Measurements from ENCODE around the gene ILDR2.

The ILDR2 gene

DNA sequence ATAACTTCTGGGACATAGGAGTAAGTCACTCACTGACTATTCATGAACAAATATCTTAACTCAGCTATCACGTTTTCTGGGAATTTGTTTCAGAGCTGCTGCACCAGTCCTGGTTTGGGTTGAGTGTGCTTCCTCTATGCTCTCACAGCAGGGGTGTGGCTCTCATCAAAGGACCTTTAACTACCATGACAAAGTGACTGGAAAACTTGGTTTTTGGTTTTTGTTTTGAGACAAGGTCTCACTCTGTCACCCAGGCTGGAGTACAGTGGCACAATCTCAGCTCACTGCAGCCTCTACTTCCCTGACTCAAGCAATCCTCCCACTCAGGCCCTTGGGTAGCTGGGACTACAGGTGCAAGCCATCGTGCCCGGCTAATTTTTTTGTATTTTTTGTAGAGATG lies 4.1 kb downstream of the ILDR2 start:
- DNase-seq: no peak

DNA sequence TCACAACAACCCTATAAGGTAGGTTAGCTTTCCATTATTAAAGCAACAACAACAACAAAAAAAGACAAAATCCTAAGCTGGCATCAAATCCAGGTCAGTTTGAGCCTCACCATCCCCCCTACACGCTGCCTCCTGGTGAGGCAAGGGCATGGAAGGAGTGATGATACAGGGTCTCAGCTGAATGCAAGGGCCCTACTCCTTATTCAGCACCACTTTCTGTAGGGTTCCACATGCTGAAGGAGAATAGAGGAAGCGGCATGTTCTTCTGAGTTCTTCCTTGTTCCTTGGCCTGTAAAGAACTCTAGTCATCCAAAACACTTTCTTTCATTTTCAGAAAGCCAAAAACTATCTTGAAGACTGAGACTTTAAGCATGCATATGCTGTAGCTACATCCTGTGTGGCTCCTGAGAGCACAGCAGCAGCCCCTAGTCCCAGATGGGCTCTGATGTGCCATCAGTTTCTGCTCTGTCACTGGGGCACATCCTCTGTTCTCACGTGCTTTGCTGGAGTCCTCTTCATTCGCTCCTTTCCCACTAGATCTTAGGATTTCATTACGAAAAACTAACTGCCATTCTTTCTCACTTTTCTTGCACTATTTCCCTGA lies 6.2 kb downstream of the ILDR2 start:
- no peak for DNase-seq

DNA sequence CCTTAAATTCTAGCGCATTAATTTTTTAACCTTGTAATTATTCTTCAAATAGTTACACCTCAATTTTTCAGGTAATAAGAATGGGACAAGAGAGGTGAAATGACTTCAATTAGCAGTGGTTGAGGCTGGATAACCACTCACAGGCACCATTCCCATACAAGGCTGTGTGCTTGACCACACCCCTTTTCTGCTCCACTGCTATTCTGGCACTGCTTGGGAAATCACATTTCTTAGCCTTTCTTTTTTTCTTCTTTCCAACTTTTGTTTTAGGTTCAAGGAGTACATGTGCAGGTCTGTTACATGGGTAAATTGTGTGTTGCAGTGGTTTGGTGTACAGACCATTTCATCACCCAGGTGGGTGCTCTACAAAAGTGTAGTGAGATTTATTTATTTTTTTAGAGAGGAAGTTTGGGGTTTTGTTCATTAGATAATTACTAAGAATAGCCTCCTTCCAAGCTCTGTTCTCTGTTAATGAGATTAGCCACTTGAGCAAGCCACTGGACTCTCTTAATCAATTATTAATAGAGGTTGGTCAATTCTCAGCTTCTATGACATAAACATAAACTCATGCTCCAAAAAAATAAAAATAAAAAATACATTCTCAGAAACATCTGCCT lies 14.4 kb downstream of the ILDR2 start:
- no peak for DNase-seq

DNA sequence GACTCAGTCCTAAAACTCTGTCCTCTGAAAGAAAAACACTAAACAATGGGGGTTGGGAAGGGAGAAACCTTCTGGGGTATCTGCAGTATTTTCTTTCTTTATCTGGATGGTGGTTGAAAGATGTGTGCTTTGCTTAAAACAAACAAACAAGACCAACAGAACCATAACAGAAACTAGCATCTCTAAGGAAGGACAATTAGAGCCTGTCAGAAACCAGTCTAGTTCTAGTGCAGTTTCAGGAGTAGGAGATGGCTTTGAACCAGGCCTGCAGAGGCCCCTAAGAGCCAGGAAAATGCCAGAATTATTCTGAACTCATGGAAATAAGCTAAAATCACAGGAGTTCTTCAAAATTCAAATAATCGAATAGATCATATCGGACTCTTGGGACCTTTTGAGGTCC lies 18.5 kb downstream of the ILDR2 start:
- no peak for DNase-seq

DNA sequence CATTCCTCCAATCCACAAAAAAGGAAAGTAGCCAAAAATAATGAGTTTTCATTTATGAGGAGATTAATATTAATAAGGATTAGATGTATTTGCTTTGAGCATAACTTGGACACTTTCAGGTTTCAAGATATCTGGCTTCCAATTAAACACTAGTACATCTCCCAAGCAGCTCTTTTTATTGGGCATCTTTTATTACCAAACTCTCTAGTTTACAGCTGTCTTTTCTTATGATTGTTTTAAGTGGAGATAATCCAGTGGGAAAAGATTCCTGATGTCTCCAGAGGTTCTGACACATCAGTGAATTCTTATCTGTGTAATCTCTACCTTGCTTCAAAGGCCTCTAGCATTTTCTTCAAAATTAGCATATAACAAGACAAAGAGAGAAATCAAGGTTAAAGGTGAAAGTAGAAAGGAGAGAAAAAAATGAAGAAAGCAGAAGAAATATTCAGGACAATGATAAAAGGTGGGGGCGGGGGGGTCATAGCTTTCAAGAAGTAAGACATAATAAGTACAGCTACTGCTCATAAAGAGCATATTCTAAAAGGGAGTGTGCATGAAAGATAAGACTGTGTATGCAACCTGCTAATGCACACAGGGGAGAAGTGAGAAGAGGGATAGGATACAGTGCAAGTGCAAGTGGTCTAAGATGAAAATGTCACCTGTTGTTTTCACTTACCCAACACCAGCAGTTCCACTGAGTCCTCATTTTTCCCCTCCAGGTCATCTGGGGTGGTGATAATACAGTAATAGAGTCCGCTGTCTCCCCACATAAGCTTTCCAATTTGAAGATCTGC lies 19.1 kb downstream of the ILDR2 start:
- DNase-seq: no peak

DNA sequence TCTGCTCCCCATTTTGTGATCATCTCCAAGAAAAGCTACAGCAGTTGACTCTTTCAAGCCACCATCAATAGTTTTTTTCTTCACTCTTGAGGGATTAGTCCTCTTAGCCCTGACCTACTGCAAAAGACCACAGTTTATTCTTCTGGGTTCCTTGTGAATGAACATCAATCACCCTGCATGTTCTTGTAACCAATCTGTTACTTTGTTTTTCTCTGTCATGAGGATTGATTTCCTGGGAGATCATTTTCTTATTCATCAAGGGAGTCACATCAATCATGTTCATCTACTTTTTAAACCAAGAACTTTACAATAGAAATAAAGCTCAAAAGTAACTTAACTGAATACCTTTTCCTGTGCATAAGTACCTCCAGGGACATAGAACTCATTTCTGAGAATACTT lies 21.8 kb downstream of the ILDR2 start:
- no peak for DNase-seq

DNA sequence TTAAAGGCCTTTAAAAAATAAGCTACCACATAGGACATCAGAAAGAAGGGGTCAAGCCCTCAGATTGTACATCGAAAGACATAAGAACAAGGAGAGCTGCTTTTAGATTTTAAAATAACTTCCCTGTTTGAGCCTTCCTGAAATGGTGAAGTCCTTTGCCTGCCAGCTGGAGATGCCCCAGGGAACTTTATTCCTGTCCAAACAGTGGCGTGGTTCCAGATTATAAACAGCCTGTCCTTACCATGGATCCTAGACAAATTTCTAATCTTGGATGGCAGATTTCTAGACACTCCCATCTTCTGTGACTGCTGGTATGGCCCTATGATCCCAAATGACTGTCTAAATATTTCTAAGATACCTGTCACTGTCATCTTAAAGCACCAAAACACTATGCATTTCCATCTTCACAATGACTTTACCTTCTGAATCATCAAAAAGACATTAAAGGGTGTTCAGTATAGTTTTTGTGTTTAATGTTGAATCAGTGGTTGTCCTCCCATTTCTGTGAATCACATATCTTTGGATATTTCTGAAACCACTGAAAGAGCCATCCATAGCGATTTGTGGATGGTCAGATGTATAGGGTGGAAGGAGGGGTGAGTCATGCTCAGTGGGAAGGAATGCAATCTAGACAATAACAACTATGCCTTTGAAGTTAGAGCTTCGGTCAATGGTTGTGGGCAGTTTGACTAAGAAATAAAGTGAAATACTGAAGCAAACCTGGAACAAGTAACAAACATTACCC lies 23.2 kb downstream of the ILDR2 start:
- DNase-seq: no peak

DNA sequence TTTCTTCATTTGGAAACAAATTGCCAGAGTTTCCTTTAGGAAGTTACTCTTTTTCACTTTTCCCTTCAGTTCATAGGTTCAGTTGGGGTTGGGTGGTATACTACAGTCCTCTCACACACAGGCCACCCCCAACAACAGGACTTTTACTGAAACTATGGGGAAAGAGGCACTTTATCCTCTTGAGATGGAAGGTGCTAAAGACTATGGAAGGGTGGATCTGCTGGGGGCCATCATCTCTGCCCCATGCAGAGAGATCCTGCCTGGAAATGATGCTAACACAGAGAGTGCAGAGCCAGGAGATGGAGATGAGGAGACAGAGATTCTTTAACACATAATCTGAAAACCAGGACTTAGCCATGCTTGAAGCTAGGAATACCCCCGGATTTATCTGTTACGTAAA lies 24.3 kb downstream of the ILDR2 start:
- DNase-seq: no peak

DNA sequence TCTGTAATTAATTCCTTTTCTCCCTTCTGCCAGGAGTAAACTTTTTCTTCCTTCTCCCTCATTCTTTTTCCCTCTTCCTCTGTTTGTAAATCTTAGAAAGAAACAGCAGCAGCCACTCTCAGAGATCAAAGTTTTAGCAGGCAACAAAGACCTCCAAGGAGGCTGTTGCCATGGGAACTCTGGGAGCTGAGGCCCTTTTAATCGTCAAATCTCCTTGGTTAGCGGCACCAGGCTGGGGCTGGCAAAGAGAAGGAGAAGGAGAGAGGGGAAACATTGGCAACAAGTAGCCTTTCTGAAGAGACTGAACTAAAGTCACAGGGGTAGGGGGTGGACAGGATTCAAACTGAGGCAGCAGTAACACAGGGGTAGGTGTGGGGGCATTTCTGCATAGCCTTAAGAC lies 25.2 kb downstream of the ILDR2 start:
- DNase-seq: no peak

DNA sequence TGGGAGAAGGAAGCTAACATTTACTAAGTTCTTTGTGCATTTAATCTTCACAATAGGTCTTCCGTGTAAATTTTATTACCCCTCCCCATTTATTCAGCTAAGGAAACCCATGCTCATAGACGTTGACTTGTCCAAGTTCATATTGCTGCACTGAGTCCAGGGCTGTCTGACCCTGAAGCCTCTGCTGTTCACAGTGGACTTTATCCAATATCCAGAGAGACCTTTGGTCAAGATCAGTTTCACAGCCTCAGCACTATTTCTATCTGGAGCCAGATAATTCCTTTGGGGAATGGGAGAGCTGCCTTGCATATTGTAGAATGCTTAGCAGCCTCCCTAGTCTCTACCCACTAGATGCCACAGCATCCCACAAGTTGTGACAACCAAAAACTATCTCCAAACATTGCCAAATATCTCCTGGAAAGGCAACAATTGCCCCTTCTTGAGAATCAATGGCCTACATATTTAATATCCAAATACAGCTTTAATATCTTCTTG lies 26.4 kb downstream of the ILDR2 start:
- DNase-seq: no peak

DNA sequence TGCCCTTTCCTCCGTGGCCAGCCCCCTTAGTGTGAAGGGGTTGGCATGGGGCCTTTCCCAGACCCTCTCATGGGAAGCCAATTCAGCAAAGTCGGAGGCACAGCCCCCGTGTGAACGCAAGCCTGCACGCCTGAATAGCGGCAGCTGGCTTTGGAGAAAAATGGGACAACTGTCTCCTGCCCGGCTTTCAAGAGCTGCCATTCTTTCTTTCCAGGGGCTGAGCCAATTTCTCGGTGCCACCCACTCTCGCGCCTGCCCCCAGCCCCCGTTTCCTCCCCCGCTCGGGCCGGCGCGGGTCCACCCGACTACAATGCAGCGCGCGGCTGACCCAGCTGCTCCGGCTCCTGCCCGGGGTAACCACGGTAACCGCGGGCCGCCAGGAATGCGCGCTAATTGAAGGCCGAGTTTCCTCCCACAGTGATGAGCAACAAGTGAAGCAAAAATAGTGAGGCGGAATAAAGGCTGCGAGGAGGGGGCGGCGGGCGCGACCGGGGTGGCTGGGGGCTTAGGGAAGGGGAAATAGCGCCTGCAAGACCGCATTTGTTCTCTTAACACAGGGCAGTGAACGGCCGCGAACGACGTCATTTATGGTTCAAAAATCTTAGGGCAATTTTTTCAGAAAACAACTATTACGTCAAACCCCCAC lies 27.8 kb downstream of the ILDR2 start:
- DNase-seq: no peak

DNA sequence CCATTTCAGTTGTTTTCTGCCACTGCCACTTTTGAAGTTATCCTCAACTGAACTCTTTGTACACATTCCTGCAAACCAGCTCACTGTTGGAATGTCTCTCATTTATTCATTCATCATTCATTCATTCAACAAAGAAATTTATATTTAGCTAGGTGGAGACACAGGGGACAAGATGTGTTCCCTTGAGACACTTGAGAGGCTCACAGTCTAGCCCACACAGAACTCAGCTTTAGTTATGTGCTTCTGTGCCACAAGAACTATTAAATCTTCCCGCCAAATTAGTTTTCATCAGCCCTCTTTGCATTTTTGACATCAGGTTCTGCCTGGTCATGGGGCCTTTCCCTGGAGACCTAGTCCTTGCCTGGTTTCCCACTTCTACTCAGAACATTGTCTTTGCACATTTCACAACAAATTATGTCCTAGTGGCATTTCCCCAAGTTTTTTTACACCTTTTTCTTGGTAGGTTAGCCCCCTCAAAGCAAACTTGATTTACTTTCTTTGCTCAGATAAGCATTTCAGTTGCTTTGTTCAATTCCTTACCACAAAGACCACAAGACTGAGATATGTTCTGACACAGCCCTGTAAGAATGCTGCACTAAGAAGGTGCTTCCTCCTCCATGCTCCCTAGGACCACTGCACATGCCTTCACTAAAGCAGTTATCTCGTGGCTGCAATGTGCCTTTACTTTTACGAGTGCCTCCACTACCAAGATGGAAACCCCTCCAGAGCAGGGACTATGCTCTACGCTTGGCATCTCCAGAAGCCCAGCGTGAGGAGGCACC lies 31.0 kb downstream of the ILDR2 start:
- DNase-seq: no peak

DNA sequence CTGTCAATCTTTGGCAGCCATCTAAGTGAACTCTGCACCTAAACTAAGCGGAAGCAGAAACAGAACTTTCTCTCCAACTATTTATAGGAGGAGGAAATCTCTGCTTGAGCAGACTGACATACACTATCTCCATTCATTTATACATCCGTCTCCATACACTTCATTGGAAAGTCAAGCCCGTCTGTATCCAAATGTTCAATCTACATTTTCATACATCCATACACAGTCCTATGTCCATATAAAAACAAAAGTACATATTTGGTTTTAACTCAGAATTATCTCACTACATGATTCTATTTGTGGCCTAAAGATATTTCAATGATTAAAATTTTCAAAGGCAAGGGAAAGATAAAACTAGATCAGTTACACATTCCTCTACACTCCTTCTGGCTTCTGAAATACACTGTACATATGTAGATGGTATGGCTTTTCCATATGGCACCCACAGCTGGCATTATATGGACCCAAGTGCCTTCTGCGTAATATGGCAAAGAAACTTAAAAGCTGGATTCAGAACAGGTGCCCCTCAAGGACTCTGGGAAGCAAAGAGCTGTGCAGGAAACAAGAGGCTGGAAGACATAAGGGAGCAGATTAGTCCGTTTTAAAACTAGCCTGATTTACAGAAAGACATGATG lies 35.5 kb downstream of the ILDR2 start:
- DNase-seq: no peak

DNA sequence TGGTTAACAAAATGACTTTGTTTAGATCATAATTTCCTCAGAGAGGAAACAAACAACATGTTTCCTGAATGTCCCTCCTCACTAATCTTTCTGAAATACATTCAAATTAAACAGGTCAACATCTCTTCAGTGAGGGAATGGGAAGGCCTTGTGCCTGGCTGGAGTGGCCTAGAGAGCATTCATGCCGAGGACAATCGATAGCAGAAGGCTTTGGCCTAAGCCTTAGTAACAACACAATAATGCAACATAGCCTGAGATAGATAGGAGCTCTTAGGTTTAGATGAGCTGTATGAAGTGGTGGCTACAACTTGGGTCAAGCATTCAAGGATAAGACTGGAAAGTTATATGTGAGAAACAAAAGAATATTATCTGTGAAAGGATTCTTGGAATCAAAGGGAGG lies 37.4 kb downstream of the ILDR2 start:
- DNase-seq: no peak

DNA sequence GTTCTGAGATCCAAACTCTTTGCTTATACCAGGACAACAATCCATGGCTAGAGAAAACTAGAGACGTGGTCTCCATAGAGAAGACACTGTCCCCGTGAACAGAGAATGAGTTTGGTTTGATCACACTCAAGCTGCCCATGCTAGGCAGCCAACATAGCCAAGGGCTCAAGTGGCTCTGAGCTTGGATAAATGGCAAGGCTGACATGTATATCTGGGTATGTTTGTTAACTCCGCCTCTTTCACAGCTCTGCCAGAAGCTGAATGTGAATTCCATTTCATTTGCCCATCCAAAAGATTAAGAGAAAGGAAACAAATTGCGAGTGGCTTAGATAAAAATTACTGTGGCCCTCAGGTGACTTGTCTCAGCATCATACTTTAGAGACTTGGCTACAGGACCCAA lies 38.0 kb downstream of the ILDR2 start:
- no peak for DNase-seq

DNA sequence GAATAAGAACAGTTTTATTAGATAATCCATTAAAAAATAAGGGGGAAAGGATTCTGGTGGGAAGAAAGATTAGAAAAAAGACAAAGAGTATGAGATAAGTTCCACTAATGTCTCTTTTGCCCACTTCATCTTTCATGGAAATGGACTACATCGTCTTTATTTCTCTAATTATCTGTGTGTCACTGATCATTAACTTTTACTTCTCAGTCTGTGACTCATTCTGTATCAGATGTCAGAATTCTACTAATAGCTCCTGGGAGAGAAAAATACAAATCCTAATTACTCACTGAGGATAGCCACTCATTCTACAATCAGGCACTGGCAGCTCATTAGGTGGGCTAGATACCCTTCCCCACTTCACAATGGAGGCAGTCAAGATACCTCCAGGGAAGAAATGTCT lies 41.7 kb downstream of the ILDR2 start:
- DNase-seq: no peak

DNA sequence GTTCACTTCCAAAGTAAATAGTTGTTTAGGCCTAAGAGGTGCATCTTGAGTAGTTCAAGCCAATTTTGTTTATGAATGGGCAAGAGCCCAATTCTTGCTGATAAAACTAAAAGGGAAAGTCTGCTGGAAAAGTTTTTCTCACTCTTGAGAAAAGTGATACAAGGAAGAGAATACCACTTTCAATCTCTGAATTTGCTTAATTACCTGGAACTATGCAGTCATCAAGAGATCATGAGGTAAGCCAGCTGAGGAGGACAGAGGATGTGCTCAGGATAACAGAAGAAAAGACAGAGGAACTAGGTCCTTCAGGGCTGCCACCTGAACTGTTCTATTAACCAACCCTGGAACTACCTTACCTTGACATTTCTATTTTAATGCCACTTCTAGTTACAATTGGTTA lies 42.2 kb downstream of the ILDR2 start:
- no peak for DNase-seq

DNA sequence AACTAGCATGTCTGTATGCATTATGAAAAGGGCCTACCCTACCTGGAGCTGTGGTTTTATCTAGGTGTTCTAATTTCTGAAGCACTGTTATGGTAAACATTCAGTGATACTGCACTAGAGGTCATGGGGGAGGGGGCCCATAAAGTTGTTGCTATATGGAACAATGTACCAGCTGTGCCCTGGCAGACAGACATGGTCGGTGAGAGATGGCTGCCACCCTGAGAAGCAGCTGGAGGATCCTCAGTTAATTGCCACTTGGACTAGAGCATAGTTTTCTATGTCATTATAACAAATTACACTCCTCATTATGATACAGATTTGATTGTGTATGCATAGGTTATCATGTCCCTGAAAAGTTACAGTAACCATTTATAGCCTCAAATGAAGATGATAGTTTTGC lies 45.4 kb downstream of the ILDR2 start:
- DNase-seq: no peak

DNA sequence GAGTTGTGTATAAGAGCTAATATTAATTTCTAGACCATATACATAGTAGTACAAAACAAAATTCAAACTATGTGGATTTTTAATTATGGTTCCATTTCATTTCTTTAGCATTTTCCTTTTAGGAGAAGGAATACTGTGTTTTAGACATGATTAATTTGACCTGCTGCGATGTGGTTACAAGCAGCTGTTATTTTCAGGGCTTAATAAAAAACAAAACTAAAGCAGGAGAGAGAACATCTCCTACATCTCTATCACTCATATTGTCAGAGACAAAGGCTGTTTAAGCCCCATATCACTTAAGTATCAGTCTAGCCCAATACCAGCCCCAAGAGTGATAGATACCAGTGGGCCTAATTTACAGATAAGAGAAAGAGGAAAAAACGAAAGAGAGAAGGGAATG lies 47.6 kb downstream of the ILDR2 start:
- DNase-seq: no peak

DNA sequence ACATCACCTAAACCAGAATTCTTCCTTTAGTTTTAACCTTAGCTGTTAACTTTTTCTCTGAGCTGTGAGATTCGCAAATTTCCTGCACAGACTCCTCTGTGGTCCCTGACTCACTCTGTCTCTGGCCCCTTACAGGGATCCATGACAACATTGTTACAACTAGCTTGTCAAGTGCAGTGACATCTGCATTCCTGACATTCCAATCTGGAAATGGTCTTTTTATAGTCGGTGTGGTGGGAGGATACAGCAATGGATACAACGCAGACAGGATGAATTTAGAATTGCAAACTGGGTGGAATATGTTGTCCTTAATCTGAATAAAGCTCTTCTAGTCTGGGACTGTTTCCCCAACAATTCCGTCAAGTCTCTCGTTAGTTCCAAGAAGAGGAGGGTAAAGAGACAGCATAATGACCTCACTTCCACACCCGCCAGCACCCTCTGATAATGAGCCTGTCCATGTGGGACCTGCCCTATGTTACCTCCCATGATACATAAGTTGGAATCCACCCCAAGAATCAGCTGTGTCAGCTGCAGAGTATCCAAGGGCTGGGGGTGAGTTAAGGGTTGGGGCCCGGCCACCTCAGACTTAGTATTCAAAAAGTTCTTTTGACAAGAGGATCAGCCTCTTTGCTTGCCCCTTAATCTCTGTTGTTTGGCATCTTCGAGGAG lies 49.4 kb downstream of the ILDR2 start:
- no peak for DNase-seq
